ENCODE measurements around the gene SOX6.

SOX6 gene

GRCh38 chr11:16364254-16364653, 7.9 kb upstream of the SOX6 start:
- no peak for DNase-seq (ENCODE audit: low read depth)

GRCh38 chr11:16363706-16364105, 7.4 kb upstream of the SOX6 start:
- DNase-seq (ENCODE audit: low read depth) = no peak

- no peak for DNase-seq (ENCODE audit: low read depth)
These were observed 4.9 kb upstream of the SOX6 start for GRCh38 chr11:16361108-16361865.

- no peak for DNase-seq (ENCODE audit: low read depth)
These were observed 3.0 kb upstream of the SOX6 start for GRCh38 chr11:16359369-16359768.

GRCh38 chr11:16358726-16359125, 2.4 kb upstream of the SOX6 start:
- DNase-seq (ENCODE audit: low read depth) = no peak

- DNase-seq (ENCODE audit: low read depth) = no peak
These were observed 1.4 kb upstream of the SOX6 start for GRCh38 chr11:16357775-16358174.

GRCh38 chr11:16356761-16357393, 531 bp upstream of the SOX6 start:
- no peak for DNase-seq (ENCODE audit: low read depth)

- no peak for DNase-seq (ENCODE audit: low read depth)
These were observed 3.6 kb downstream of the SOX6 start for GRCh38 chr11:16352707-16353106.

- DNase-seq (ENCODE audit: low read depth) = no peak
These were observed 6.2 kb downstream of the SOX6 start for GRCh38 chr11:16350125-16350524.

GRCh38 chr11:16347928-16348685, 8.2 kb downstream of the SOX6 start:
- no peak for DNase-seq (ENCODE audit: low read depth)

GRCh38 chr11:16346975-16347374, 9.4 kb downstream of the SOX6 start:
- no peak for DNase-seq (ENCODE audit: low read depth)

GRCh38 chr11:16341853-16342252, 14.5 kb downstream of the SOX6 start:
- DNase-seq (ENCODE audit: low read depth) = no peak

GRCh38 chr11:16338393-16338792, 18.0 kb downstream of the SOX6 start:
- DNase-seq (ENCODE audit: low read depth) = no peak

GRCh38 chr11:16337421-16338213, 18.7 kb downstream of the SOX6 start:
- DNase-seq (ENCODE audit: low read depth) = no peak

- no peak for DNase-seq (ENCODE audit: low read depth)
These were observed 19.6 kb downstream of the SOX6 start for GRCh38 chr11:16336721-16337120.

- DNase-seq (ENCODE audit: low read depth) = no peak
These were observed 20.1 kb downstream of the SOX6 start for GRCh38 chr11:16336204-16336603.

- DNase-seq (ENCODE audit: low read depth) = no peak
These were observed 20.9 kb downstream of the SOX6 start for GRCh38 chr11:16335236-16335962.

- no peak for DNase-seq (ENCODE audit: low read depth)
These were observed 29.6 kb downstream of the SOX6 start for GRCh38 chr11:16326679-16327297.

GRCh38 chr11:16322190-16322589, 34.2 kb downstream of the SOX6 start:
- no peak for DNase-seq (ENCODE audit: low read depth)

- DNase-seq (ENCODE audit: low read depth) = no peak
These were observed 35.2 kb downstream of the SOX6 start for GRCh38 chr11:16321148-16321547.

- DNase-seq (ENCODE audit: low read depth) = no peak
These were observed 38.0 kb downstream of the SOX6 start for GRCh38 chr11:16318320-16318719.

Data from activated T-cell treated with anti-CD3 and anti-CD28 coated beads for 24 hours (primary cell).